GM18505 (cell line): Measurements from ENCODE around the gene EMP1.

ENCODE experiments used
- ATAC-seq: cut with Tn5 transposase; IDR thresholded peaks from one replicate; pipeline ENCODE4 v1.9.1; 2021; ENCODE audit not compliant: unreplicated experiment
- POLR2A ChIP-seq: IDR thresholded peaks from 4 replicates; pipeline ENCODE4 v1.6.1; 2011; ENCODE audit warnings: borderline replicate concordance; ENCODE audit not compliant: insufficient read depth, insufficient read length; ENCODE audit errors: extremely low read depth

EMP1 gene

DNA sequence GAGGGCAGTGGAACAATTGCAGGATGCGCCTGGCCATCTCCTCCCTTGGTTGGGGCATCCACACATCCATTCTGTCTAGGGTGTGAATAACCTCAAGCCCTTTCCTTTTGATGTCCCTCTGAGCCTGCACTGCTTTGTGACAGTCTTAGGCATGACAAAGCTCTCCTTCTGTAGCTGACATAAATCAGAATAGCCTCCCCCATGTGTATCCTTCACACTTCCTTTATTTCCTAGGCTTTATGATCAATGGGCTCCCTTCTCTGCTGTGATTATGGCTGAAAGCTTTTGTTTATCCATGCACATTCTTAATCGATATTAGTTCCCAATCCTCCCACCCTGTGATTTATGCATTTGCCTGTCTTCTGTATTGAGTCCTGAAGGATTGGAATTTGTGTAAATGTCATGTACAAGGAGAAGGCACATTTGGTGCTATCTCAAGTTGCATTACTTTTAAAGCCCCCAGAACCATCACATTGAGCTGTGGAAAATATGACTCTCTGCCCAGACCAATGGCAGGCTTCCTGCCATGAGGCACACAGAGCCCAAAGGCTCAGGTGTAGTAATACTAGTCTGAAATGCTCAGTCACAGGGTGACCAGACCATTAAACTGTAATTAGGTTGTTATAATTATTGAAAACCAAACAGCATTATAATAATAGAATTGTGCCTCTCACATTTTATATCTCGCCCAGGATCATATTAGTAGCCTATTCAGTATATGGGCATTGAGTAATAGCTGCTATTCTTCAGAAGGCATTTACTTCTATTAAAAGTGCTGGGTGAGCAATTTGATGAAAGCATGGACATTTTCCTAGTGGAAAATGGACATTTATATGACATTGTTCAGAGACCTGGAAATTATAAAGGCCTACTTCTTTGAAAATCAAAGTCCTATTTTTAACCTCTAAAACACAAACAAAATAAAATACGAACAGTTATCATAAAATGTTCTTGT lies 14.0 kb downstream of the EMP1 start:
- TF ChIP-seq POLR2A = no peak
- ATAC-seq = no peak

DNA sequence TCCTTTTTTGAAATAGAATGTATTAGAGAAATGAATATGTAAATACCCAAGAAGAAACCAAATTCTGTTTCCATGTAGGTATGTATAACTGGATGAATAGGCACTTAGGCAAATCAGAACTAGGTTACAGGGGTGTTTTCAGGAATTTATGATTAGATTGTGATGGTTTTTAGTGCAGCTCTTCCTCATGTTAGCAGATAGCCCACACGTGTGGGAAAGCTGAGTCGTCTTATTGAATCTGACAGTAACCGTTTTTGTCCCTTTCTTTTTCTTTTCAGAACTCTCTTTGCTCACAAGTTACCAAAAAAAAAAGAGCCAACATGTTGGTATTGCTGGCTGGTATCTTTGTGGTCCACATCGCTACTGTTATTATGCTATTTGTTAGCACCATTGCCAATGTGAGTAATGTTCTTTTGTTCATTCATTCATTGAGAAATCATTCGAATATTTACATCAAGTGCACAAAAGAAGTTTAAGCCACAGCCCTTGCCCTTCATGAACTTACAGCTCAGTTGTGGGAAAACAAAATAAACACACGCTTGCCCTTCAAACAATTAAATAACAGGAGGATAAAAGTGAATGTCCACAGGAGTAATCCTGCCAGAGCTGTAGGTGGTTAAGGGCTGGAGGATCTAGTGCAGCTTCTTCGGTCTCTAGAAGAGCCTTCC lies 14.8 kb downstream of the EMP1 start:
- no peak for TF ChIP-seq POLR2A
- no peak for ATAC-seq

DNA sequence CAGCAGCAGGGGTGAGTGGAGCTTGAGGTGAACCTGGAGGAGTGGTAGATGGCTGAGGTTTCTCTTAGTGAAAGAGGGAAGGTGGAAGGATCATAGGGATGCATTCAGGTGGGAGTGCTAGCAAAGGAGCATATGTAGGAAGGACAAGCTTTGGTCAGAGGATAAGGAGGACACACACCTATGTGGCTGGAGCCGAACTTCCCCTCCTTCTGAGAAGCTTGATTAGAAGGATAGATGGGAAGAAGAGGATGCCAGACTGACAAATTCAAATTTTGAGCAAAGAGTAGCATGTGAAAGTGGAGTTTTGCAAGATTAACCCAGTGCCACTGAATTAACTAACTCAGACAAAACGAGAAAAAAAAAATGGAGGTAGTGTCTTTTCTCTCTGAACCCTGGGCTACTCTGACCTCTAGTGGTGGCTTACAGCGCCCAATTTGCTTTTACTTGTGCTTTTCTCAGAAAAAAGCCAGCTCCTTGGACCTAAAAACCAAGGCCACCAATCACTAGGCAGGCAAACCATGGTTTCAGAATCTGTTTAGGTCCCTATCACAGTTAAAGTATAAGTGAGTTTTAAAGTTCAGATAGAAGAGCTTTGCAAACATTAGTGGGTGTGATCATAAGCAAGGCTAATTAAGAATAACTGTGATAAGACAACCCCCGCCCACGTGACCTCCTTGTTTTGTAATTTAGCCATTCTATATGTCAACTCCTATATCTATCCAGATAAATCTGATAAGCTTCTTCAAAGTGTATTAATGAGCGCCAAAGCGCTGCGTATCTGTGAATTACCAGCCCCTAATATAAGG lies 15.5 kb downstream of the EMP1 start:
- ATAC-seq = no peak
- no peak for TF ChIP-seq POLR2A

DNA sequence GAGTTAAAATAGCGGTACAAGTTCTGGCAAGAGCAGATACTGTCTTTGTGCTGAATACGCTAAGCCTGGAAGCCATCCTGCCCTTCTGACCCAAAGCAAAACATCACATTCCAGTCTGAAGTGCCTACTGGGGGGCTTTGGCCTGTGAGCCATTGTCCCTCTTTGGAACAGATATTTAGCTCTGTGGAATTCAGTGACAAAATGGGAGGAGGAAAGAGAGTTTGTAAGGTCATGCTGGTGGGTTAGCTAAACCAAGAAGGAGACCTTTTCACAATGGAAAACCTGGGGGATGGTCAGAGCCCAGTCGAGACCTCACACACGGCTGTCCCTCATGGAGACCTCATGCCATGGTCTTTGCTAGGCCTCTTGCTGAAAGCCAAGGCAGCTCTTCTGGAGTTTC lies 18.5 kb downstream of the EMP1 start:
- no peak for TF ChIP-seq POLR2A
- no peak for ATAC-seq

DNA sequence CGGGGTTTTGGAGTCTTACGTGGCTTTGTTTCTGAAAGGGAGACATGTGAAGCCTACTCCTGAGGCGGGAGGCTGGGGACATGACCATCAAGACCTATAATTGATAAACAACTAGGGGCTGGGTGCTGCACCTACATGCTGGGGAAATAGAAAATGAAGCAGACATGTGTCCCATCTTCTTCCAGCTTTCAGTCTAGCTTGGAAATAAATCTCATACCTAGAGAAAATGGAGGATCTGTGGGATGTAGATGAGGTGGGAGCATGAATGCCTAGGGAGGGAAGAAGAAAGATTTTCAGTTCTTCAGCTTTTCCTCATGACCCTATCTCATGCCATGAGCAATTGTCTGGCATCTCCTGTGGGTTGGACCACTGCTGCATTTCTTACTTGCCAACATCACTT lies 22.1 kb downstream of the EMP1 start:
- no peak for TF ChIP-seq POLR2A
- ATAC-seq = no peak

DNA sequence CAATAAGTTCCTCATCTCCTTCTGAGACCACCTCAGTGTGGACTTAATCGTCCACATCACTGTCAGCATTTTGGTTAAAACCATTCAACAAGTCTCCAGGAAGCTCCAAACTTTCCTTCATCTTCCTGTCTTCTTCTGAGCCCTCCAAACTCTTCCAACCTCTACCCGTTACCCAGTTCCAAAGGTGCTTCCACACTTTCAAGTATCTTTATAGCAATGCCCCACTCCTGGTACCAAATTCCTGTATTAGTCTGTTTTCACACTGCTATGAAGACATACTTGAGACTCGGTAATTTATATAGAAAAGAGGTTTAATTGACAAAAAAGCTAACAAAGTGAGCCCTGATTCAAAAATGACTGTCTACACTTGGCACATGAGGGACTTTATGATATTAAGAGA lies 22.8 kb downstream of the EMP1 start:
- TF ChIP-seq POLR2A = no peak
- ATAC-seq = no peak

DNA sequence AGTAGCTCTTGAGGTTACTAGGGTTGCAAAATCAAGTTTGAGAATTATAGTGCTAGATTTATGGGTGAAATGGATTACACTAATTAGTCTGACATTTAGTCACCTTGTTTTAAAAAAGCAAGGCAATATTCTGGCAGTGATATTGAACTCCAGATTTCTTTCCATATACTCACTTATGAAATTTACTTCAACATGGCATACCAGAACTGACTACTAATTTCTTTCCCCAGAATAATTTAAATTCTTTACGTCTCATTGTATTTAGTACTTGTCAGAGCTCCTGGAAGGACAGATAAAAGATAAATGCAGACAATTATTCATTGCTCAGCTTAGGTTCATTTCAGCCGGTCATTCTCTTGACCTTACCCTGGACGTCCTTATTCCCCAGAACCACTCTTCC lies 24.3 kb downstream of the EMP1 start:
- no peak for ATAC-seq
- TF ChIP-seq POLR2A = no peak

DNA sequence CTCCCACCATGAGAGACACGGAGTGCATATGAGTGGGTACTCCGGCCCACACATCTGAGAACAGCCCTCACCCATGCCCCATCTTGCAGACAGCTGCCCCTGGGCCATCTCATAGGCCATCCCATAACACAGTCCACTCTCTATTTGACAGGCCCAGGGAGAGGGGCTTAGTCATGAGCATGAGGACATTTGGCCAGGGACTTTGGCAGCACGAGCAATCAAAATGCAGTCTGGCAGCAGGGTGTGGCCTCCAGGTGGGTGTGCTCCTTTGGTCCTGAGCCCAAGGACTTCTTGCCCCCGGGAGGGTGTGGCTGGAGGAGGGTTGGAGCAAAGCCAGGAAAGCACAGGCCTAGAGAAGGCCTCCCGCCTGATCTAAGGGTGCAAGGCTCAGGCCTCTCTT lies 25.6 kb downstream of the EMP1 start:
- no peak for ATAC-seq
- TF ChIP-seq POLR2A = no peak

DNA sequence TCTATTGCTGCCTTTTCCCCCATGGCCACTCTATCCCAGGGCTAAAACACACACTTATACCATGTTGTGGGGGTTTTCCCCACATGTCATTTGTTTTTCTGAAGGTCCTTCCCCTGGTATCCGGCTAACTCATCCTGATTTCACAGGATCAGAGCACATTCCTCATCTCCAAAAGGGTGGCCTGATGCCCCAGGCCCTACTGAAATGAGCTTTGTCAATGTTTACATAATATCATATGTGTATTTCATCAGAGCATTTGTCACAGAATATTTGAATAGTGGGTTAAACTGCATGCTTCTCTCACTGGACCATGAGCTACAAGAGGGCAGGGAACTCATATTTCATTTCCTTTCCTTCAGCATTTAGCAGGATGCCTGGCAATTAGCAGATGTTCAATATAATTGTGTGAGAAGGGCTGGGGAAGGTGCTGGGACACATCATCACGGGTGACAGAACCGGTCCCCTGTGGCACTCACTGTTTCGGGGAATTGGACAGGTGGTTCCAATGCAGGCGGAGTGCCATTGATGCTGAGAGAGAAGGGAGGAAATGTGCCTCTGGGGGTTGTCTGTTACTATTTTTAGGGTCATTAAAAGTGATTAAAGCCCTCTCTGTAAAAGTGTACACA lies 26.8 kb downstream of the EMP1 start:
- no peak for ATAC-seq
- TF ChIP-seq POLR2A = no peak

DNA sequence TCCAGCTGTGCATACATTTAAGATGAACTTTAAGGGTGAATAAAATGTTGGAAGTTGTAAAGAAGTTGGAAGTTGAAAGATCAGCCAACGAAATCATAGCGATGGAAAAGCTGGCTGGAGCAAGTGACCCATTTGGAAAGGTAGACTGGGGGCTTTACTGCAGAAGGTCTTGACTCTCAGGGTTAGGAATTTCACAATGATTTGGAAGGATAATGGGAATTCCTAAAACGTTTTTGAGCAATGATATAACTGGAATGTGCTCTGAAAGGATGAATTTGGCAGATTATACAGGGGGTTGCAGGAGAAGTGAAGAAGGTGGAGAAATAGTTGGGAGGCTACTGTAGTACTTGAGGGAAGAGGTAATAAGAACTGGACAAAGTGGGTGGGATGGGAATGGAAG lies 27.4 kb downstream of the EMP1 start:
- no peak for ATAC-seq
- no peak for TF ChIP-seq POLR2A

DNA sequence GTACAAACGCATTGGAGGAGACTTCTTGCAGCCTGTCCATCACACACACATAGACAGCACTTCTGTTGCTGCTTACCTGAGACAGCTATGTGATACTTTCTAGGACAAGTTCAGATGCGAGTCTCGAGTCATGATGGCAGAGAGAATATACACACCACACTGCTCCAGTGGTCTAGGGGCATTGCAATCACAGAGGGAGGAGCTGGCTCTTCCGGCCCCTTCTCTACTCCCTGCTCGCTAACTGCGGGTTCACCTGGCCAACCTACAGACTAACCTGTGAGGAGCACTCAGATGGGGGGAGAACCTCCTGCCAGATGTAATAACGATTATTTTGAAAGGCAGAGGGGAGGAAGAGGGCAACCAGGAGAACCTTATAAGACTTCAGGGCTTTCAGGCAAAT lies 30.7 kb downstream of the EMP1 start:
- TF ChIP-seq POLR2A = no peak
- no peak for ATAC-seq

DNA sequence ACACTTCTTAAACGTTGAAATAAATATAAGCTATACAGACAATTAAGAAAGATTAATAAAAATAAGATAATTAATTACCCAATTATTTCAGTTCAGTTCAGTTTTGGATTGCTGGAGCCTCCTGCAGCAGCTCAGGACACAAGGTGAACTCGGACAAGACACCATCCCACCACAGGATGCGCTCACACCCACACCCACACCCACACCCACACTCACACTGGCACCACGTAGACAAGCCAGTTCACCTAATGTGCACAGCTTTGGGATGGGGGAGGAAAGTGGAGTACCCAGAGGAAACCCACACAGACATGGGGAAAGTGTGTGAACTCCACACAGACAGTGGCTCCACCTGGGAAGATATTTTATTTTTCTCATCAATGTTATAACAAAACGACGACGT lies 32.1 kb downstream of the EMP1 start:
- no peak for TF ChIP-seq POLR2A
- no peak for ATAC-seq

DNA sequence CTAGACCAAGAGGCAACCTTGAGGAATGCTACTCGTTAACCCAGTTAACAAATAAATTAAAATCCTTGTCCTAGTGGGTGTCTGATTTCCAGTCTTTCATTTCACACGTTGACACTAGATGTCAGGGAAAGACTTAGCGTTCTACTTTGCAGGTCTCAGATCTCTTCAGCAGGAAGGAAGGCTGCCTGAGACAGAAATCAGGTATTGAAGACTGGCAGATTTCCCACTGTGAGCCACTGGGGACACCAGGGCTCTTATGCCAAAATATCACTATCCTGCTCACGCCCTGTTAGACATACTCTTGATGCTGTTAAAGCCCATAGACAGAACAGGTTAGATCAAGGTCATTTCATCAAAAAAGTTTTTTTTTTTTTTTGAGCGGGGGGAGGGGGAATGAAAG lies 33.0 kb downstream of the EMP1 start:
- ATAC-seq = no peak
- TF ChIP-seq POLR2A = no peak
